GM19043 (cell line): ENCODE data around the gene ADGRL4.
"Not testable (repeated sequence)": the region's sequence is repeated elsewhere in the genome, so short reads cannot be mapped to it uniquely, and the experiment has no call there.

Source experiments
- ATAC-seq: cut with Tn5 transposase; IDR thresholded peaks from one replicate; pipeline ENCODE4 v1.9.1; 2021; ENCODE audit warnings: low read depth; ENCODE audit not compliant: unreplicated experiment

Gene ADGRL4

DNA sequence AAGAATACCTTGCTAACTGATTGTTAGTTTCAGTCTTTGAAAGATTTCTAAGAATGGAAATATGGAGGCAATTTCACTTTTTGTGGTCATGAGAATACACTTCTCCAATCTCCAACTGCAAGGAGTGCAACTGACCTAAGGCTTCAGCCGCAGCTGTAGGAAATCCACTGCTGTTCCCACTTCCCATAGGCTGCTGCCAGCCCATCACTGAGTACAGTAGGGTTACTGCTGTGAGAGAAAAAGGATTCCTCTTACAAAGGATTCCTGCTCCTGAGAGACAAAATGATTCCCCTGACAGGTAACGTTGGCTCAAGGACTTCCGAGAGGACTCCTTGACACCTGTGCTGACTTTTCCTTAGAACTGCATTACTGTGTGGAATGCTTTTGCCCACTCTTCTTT is 87.4 kb downstream of the ADGRL4 start:
- no peak for ATAC-seq

- ATAC-seq, result no peak
Measured at GRCh38 chr1:78918157-78918556, 88.4 kb downstream of the ADGRL4 start.

GRCh38 chr1:78916986-78917385 is 89.5 kb downstream of the ADGRL4 start:
- no peak for ATAC-seq

GRCh38 chr1:78913950-78914349 is 92.6 kb downstream of the ADGRL4 start:
- ATAC-seq, result no peak

- no peak for ATAC-seq
Measured at GRCh38 chr1:78911956-78912880, 94.3 kb downstream of the ADGRL4 start.

- no peak for ATAC-seq
Measured at GRCh38 chr1:78902641-78903040, 103.9 kb downstream of the ADGRL4 start.

DNA sequence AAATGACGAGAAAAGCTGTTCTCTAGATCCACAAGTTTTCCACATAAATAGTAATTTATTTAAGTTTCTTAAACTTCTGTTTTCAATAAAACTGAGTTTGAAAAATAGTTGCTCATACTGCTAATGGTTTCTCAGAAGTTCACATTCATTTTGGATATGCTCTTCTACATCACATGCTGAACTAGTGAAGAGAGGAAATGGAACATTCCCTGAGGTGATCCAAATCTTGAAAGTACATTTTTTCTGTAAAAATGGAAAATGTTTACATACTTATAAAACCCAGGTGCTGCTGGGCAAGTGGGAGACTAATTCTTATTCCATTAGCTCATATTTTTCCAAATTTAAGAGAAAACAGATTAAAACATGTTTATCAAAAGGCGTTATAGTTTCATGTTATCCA is 111.7 kb downstream of the ADGRL4 start:
- ATAC-seq, result no peak

- ATAC-seq, result no peak
Measured at GRCh38 chr1:78892260-78892840, 114.2 kb downstream of the ADGRL4 start.

GRCh38 chr1:78887458-78887857 is 119.1 kb downstream of the ADGRL4 start:
- no peak for ATAC-seq

DNA sequence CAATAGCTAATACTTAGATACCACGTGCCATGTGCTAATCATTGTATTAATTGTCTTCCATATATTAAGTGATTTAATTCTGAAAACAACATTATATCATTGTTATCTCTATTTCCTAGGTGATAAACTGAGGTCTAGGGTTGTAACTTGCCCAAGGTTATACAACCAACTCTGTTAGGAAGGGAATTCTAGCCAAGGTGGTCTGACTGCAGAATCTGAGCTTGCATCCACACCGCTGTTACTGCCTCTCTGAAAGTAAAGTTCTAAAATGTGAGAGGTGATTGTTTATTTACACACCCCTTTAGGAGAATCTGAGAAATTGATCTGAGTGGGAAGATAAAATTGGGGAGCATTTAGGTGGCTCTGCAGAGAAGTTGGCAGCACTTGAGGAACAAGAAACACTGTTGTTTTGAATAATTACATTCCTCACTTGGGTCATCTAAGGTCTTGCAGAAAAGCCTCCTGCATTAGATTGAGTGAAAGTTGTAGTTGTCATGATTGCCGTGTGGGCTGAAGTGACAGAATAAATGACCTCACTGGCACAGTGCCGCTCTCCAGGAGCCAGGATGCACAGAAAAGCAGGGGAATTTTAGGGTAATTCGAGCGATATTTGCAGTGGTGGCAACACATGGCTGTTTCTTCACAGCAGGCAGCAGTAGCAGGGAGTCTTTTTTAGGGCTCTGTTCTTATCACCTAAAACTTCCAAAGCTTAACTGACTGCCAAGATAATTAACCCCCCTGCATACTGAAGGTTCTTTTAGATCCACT is 121.7 kb downstream of the ADGRL4 start:
- no peak for ATAC-seq

- no peak for ATAC-seq
Measured at GRCh38 chr1:78880223-78880622, 126.3 kb downstream of the ADGRL4 start.

DNA sequence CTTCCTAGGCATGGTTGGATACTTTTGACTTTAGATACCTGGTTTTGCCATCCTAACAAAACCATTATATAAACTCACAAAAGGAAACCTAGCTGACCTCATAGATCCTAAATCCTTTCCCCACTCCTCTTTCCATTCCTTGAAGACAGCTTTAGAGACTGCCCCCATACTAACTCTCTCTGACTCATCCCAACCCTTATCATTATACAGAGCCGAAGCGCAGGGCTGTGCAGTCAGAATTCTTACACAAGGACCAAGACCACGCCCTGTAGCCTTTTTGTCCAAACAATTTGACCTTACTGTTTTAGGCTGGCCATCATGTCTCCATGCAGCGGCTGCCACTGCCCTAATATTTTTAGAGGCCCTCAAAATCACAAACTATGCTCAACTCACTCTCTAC is 130.5 kb downstream of the ADGRL4 start:
- not testable (repeated sequence) for ATAC-seq

DNA sequence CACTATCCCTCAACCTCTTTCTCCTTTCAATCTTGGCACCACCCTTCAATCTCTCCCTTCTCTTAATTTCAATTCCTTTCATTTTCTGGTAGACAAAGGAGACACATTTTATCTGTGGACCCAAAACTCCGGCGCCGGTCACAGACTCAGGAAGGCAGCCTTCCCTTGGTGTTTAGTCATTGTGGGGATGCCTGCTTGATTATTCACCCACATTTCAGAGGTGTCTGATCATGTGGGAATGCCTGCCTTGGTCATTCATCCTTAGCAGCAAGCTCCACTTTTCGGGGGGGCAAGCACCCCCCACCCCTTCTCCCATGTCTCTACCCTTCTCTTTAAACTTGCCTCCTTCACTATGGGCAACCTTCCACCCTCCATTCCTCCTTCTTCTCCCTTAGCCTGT is 133.7 kb downstream of the ADGRL4 start:
- ATAC-seq, result not testable (repeated sequence)

GRCh38 chr1:78871249-78871648 is 135.3 kb downstream of the ADGRL4 start:
- no peak for ATAC-seq

DNA sequence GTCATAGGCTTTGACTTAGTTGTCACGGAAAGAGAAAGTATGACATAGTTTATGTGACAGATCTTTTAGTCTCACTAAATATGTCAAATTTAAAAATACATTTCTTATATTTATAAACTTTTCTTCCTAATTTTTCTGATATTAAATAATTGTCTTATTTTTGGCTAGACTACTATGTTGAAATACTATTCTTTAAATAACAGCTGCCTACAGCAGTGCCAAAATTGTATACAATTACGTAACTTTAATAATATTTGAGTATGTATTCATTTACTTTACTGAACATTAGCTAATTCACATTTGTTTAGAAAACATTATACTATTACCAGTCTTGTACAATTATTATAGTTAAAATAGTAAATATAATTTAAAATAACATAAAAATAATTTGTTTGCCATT is 137.4 kb downstream of the ADGRL4 start:
- no peak for ATAC-seq

- no peak for ATAC-seq
Measured at GRCh38 chr1:78864175-78864574, 142.4 kb downstream of the ADGRL4 start.

DNA sequence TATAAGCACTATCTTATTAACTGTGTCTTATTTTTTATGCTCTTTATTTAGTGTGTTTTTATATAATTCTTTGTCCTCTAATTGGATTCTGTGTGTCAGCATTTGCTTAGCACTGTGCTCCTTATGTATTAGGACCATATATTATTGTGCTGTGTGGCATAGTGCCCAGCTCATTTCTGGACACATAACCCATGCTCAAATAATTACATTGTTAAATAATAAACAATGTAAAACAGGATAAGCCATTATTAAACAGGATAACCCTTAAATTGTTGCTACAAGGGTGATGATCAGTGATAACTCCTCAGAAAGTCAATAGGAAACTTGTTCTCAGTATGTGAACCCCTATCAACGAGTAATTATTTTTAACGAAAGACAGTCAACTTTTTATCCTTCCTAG is 150.4 kb downstream of the ADGRL4 start:
- no peak for ATAC-seq

DNA sequence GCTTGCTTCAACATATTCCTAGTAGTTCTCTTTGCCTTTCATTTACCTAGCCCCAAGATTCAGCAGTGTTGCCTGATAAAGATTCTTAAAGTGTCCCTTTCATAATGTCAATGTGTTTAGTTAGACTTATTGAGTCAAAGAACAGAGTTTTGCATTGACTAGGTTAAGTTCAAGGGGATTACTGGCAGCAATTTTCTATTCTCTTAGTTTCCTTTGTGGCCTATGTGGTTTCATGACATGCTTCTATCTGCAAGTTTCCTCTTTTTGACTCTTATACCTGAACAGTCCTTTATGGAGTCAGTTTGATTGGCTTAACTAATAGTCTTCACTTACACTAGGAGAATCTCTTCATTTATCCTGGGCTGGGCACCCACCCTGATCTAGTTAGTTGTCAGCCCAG is 151.3 kb downstream of the ADGRL4 start:
- ATAC-seq, result peak; percentile 87

- no peak for ATAC-seq
Measured at GRCh38 chr1:78854556-78854955, 152.0 kb downstream of the ADGRL4 start.

DNA sequence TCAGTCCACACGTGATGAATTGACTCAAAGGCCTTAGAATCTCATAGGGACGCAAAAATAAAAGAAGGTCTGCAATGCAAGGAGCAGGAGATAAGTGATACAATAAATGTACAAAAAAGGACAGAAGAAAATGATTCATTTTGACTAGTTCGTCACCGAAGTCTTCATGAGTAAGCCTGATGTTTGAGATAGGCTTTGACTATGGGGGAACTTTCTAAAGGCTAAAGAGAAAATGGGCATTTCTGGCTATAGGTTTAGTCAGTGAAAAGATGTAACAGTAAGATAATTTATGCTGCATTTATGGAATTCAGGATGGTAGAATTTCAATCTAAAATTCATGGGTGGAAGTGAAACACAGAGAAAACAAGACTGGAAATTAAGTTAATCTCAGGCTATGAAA is 163.0 kb downstream of the ADGRL4 start:
- no peak for ATAC-seq

DNA sequence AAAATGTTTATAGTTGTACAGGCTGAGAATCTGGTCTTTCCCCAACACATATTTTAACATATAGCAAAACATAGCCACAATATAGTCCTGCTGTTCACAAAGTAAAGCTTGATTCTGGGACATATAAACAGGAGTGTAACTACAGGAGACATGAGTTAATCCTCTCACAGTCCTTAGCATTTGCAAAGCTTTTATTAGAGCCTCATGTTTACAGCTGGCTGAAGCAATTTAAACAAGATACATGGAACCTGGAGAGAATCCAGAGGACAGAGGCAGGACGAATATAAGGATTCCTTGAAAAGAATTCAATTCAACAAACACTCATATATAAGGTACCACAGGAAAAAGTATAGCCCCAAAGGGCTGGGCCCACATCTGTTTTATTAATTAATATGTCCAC is 163.4 kb downstream of the ADGRL4 start:
- no peak for ATAC-seq
